ENCODE data around the gene FBN1.

FBN1 gene

GRCh38 chr15:48559285-48559684 is 86.2 kb downstream of the FBN1 start:
- H2BK120ac ChIP-seq (ENCODE audit: low read depth, low read length) = peak overlapping the region; percentile 81
- 3% methylated on average over 4 of the region's 5 CpGs for WGBS
- H2AFZ ChIP-seq (ENCODE audit: low read depth, low read length) = no peak overlapping the region

GRCh38 chr15:48558226-48558625 is 87.3 kb downstream of the FBN1 start:
- Histone ChIP-seq H3K79me1 (replicated peaks; ENCODE audit: low read length, poor library complexity, severe bottlenecking) (peaks cover 18% of the 10 kb centered on the region), H2AK5ac (ENCODE audit: low read length, severe bottlenecking) (no peak overlapping the region), H2BK12ac (ENCODE audit: low read length in 2 of 2) (no peak overlapping the region), H3K9me3 (ENCODE audit: control insufficient read depth, low read length) (no peaks in the 10 kb centered on the region), H2BK15ac (ENCODE audit: low read depth, poor library complexity, severe bottlenecking) (no peak overlapping the region), H3K18ac (ENCODE audit: low read depth in 1 of 2, low read length in 2 of 2) (no peak overlapping the region), H3K4ac (ENCODE audit: low read depth in 1 of 2, low read length in 2 of 2) (no peak overlapping the region), H3K27me3 (ENCODE audit: control insufficient read depth in 1 of 2, insufficient read depth in 1 of 2, low read length in 2 of 2) (no peaks in the 10 kb centered on the region), H2BK5ac (ENCODE audit: low read depth, low read length, poor library complexity, severe bottlenecking) (no peak overlapping the region), H3K4me1 (ENCODE audit: control insufficient read depth, insufficient read depth, low read depth, low read length) (peaks cover 4% of the 10 kb centered on the region), H3K27ac (ENCODE audit: low read length, poor library complexity, severe bottlenecking) (no peak overlapping the region), H4K8ac (ENCODE audit: low read length) (no peak overlapping the region), H4K91ac (ENCODE audit: low read length) (no peak overlapping the region), H3K4me3 (ENCODE audit: insufficient read depth in 1 of 2, low read depth in 1 of 2, low read length in 2 of 2) (no peak overlapping the region), H3K36me3 (ENCODE audit: control insufficient read depth in 1 of 2, insufficient read depth in 2 of 2, low read depth in 1 of 2, low read length in 2 of 2) (peaks cover 5 to 67% of the 10 kb centered on the region in 2 experiments), H2AFZ (ENCODE audit: low read depth, low read length) (no peak overlapping the region), H3K4me2 (ENCODE audit: low read length, poor library complexity, severe bottlenecking) (no peak overlapping the region), H3K23ac (ENCODE audit: low read length in 2 of 2) (no peak overlapping the region), H3K14ac (ENCODE audit: low read length in 2 of 2) (no peak overlapping the region), H2BK120ac (ENCODE audit: low read depth, low read length) (no peak overlapping the region), H3K9ac (ENCODE audit: low read length) (peak overlapping the region; percentile 73)
- DNase-seq = no peak

More at GRCh38 chr15:48559285-48559684, 86.2 kb downstream of the FBN1 start:
- Histone ChIP-seq H3K4ac (ENCODE audit: low read depth in 1 of 2, low read length in 2 of 2) (peak overlapping the region in 1 of 2 experiments; percentile 57), H2BK12ac (ENCODE audit: low read length in 2 of 2) (no peak overlapping the region), H3K4me3 (ENCODE audit: insufficient read depth in 1 of 2, low read depth in 1 of 2, low read length in 2 of 2) (peak overlapping the region in 1 of 2 experiments; percentile 40), H3K4me1 (ENCODE audit: control insufficient read depth, insufficient read depth, low read depth, low read length) (peaks cover 6% of the 10 kb centered on the region), H3K18ac (ENCODE audit: low read depth in 1 of 2, low read length in 2 of 2) (peak overlapping the region in 1 of 2 experiments; percentile 73), H3K27ac (ENCODE audit: low read length, poor library complexity, severe bottlenecking) (peak overlapping the region; percentile 61), H3K23ac (ENCODE audit: low read length in 2 of 2) (no peak overlapping the region), H4K91ac (ENCODE audit: low read length) (no peak overlapping the region), H2BK5ac (ENCODE audit: low read depth, low read length, poor library complexity, severe bottlenecking) (no peak overlapping the region), H3K79me1 (replicated peaks; ENCODE audit: low read length, poor library complexity, severe bottlenecking) (peaks cover 15% of the 10 kb centered on the region), H2BK15ac (ENCODE audit: low read depth, poor library complexity, severe bottlenecking) (no peak overlapping the region), H3K14ac (ENCODE audit: low read length in 2 of 2) (no peak overlapping the region), H3K4me2 (ENCODE audit: low read length, poor library complexity, severe bottlenecking) (no peak overlapping the region), H3K9me3 (ENCODE audit: control insufficient read depth, low read length) (no peaks in the 10 kb centered on the region), H2AK5ac (ENCODE audit: low read length, severe bottlenecking) (no peak overlapping the region), H3K36me3 (ENCODE audit: control insufficient read depth in 1 of 2, insufficient read depth in 2 of 2, low read depth in 1 of 2, low read length in 2 of 2) (peaks cover 5 to 64% of the 10 kb centered on the region in 2 experiments), H4K8ac (ENCODE audit: low read length) (peak overlapping the region; percentile 39), H3K9ac (ENCODE audit: low read length) (peak overlapping the region; percentile 73), H3K27me3 (ENCODE audit: control insufficient read depth in 1 of 2, insufficient read depth in 1 of 2, low read length in 2 of 2) (no peaks in the 10 kb centered on the region)
- peak; percentile 94 for DNase-seq

GRCh38 chr15:48557335-48557734 is 88.2 kb downstream of the FBN1 start:
- Histone ChIP-seq H3K36me3 (ENCODE audit: control insufficient read depth in 1 of 2, insufficient read depth in 2 of 2, low read depth in 1 of 2, low read length in 2 of 2) (peaks cover 5 to 59% of the 10 kb centered on the region in 2 experiments), H2AK5ac (ENCODE audit: low read length, severe bottlenecking) (no peak overlapping the region), H3K9me3 (ENCODE audit: control insufficient read depth, low read length) (no peaks in the 10 kb centered on the region), H3K14ac (ENCODE audit: low read length in 2 of 2) (peak overlapping the region in 1 of 2 experiments; percentile 72), H3K27me3 (ENCODE audit: control insufficient read depth in 1 of 2, insufficient read depth in 1 of 2, low read length in 2 of 2) (no peaks in the 10 kb centered on the region), H2BK5ac (ENCODE audit: low read depth, low read length, poor library complexity, severe bottlenecking) (no peak overlapping the region), H3K4me2 (ENCODE audit: low read length, poor library complexity, severe bottlenecking) (no peak overlapping the region), H2BK15ac (ENCODE audit: low read depth, poor library complexity, severe bottlenecking) (peak overlapping the region; percentile 56), H2BK120ac (ENCODE audit: low read depth, low read length) (peak overlapping the region; percentile 29), H3K9ac (ENCODE audit: low read length) (no peak overlapping the region), H3K27ac (ENCODE audit: low read length, poor library complexity, severe bottlenecking) (no peak overlapping the region), H3K23ac (ENCODE audit: low read length in 2 of 2) (peak overlapping the region in 1 of 2 experiments; percentile 42), H4K8ac (ENCODE audit: low read length) (peak overlapping the region; percentile 78), H2AFZ (ENCODE audit: low read depth, low read length) (no peak overlapping the region), H4K91ac (ENCODE audit: low read length) (peak overlapping the region; percentile 45), H3K4me1 (ENCODE audit: control insufficient read depth, insufficient read depth, low read depth, low read length) (peaks cover 4% of the 10 kb centered on the region), H3K18ac (ENCODE audit: low read depth in 1 of 2, low read length in 2 of 2) (peak overlapping the region in 1 of 2 experiments; percentile 91), H3K4ac (ENCODE audit: low read depth in 1 of 2, low read length in 2 of 2) (peak overlapping the region; percentile 84 to 90), H3K79me1 (replicated peaks; ENCODE audit: low read length, poor library complexity, severe bottlenecking) (peaks cover 19% of the 10 kb centered on the region), H3K4me3 (ENCODE audit: insufficient read depth in 1 of 2, low read depth in 1 of 2, low read length in 2 of 2) (no peak overlapping the region), H2BK12ac (ENCODE audit: low read length in 2 of 2) (peak overlapping the region; percentile 65 to 85)
- no peak for DNase-seq
- WGBS = 97% methylated on average over 8 of the region's 8 CpGs

GRCh38 chr15:48556159-48556897 is 89.2 kb downstream of the FBN1 start:
- Histone ChIP-seq H3K4me2 (ENCODE audit: low read length, poor library complexity, severe bottlenecking) (no peak overlapping the region), H4K91ac (ENCODE audit: low read length) (no peak overlapping the region), H2BK120ac (ENCODE audit: low read depth, low read length) (peak overlapping the region; percentile 44), H3K9me3 (ENCODE audit: control insufficient read depth, low read length) (no peaks in the 10 kb centered on the region), H3K14ac (ENCODE audit: low read length in 2 of 2) (no peak overlapping the region), H3K27me3 (ENCODE audit: control insufficient read depth in 1 of 2, insufficient read depth in 1 of 2, low read length in 2 of 2) (no peaks in the 10 kb centered on the region), H3K36me3 (ENCODE audit: control insufficient read depth in 1 of 2, insufficient read depth in 2 of 2, low read depth in 1 of 2, low read length in 2 of 2) (peaks cover 5 to 57% of the 10 kb centered on the region in 2 experiments), H3K4me3 (ENCODE audit: insufficient read depth in 1 of 2, low read depth in 1 of 2, low read length in 2 of 2) (no peak overlapping the region), H3K27ac (ENCODE audit: low read length, poor library complexity, severe bottlenecking) (no peak overlapping the region), H3K4me1 (ENCODE audit: control insufficient read depth, insufficient read depth, low read depth, low read length) (peaks cover 4% of the 10 kb centered on the region), H2AK5ac (ENCODE audit: low read length, severe bottlenecking) (no peak overlapping the region), H3K79me1 (replicated peaks; ENCODE audit: low read length, poor library complexity, severe bottlenecking) (peaks cover 17% of the 10 kb centered on the region), H2BK12ac (ENCODE audit: low read length in 2 of 2) (peak overlapping the region in 1 of 2 experiments; percentile 45), H2BK15ac (ENCODE audit: low read depth, poor library complexity, severe bottlenecking) (no peak overlapping the region), H3K23ac (ENCODE audit: low read length in 2 of 2) (no peak overlapping the region), H3K18ac (ENCODE audit: low read depth in 1 of 2, low read length in 2 of 2) (peak overlapping the region in 1 of 2 experiments; percentile 58), H2BK5ac (ENCODE audit: low read depth, low read length, poor library complexity, severe bottlenecking) (no peak overlapping the region), H2AFZ (ENCODE audit: low read depth, low read length) (no peak overlapping the region), H3K9ac (ENCODE audit: low read length) (no peak overlapping the region), H3K4ac (ENCODE audit: low read depth in 1 of 2, low read length in 2 of 2) (peak overlapping the region; percentile 32 to 70), H4K8ac (ENCODE audit: low read length) (peak overlapping the region; percentile 47)
- 89% methylated on average over 4 of the region's 7 CpGs for WGBS
- DNase-seq = peak; percentile 46

Data from mesenchymal stem cell (in vitro differentiated cells and primary cell).